ENCODE measurements around the gene ADAMTSL1. TPM values are rescaled to one million over a fixed set of nuclear protein-coding genes. Genes with fewer than 3 reads are reported as not detected.

The ADAMTSL1 gene
- total RNA-seq, 1 experiment from 2014 or later, result not detected

DNA sequence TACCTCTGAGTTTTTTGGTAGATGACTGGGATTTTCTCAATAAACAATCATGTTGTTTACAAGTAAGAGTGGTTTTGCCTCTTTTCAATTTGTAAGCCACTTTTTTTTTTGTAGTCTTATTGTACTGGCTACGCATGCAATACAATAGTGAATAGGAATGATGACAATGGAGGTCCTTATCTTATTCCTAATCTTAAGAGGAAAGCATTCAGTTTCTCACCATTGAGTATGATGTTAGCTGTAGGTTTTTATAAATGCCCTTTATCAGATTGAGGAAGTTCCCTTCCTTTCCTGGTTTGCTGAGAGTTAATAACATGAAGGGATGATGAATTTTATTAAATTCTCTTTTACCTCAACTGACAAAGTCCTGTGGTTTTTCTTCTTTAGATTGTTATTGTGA lies 155.2 kb downstream of the ADAMTSL1 start:
- H3K9me2 ChIP-seq (ENCODE audit: insufficient read depth), result no peaks in the 10 kb centered on the region
- no peaks in the 10 kb centered on the region for H3K36me3 ChIP-seq (ENCODE audit: control insufficient read depth in 1 of 2, insufficient read depth in 2 of 2, low read length in 2 of 2)
- no peak overlapping the region for H2AFZ ChIP-seq (ENCODE audit: low read depth, low read length, poor library complexity, severe bottlenecking)
- H3K9ac ChIP-seq (ENCODE audit: low read length), result no peak overlapping the region
- H3K79me2 ChIP-seq (ENCODE audit: insufficient read depth, low read length), result no peaks in the 10 kb centered on the region
- no peaks in the 10 kb centered on the region for H3K9me3 ChIP-seq (ENCODE audit: control insufficient read depth in 1 of 2, insufficient read depth in 1 of 2, low read depth in 1 of 2, low read length in 2 of 2)
- DNase-seq (ENCODE audit: low read depth, low spot score), result no peak
- no peak for ATAC-seq
- no peak overlapping the region for H3K27ac ChIP-seq (ENCODE audit: low read depth, low read length)
- H3K4me3 ChIP-seq (replicated peaks in 1 of 2; ENCODE audit: low read depth in 1 of 2, low read length in 2 of 2), result no peak overlapping the region
- H3K4me1 ChIP-seq (ENCODE audit: control insufficient read depth in 1 of 2, insufficient read depth in 2 of 2, low read length in 2 of 2), result no peaks in the 10 kb centered on the region
- no peak for TF ChIP-seq ZNF274 (IDR thresholded peaks at IDR 0.05; ENCODE audit: low read depth, low read length)
- TF ChIP-seq EZH2 (IDR thresholded peaks at IDR 0.05), result no peak
- no peak for TF ChIP-seq POLR2A (IDR thresholded peaks at IDR 0.05; ENCODE audit: borderline replicate concordance, extremely low read depth, insufficient read depth, insufficient read length)
- no peak for TF ChIP-seq MAX (IDR thresholded peaks at IDR 0.05)
- TF ChIP-seq CTCF (IDR thresholded peaks at IDR 0.05 in 2 of 3, conservative IDR thresholded peaks at IDR 0.05 in 1 of 3; ENCODE audit: borderline replicate concordance in 1 of 3, insufficient read depth in 1 of 3, low read depth in 2 of 3, low read length in 2 of 3), result no peak
- TF ChIP-seq, protein P1, sequence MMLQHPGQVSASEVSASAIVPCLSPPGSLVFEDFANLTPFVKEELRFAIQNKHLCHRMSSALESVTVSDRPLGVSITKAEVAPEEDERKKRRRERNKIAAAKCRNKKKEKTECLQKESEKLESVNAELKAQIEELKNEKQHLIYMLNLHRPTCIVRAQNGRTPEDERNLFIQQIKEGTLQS (IDR thresholded peaks at IDR 0.05), result no peak
- ChIA-PET CTCF (no interaction called here), POLR2A (no interaction called here), RAD21 (ENCODE audit: low non-redundant PET in 1 of 2, low total read pairs in 2 of 2, uncharacterized antibody in 2 of 2, unreplicated experiment in 2 of 2) (no interaction called here)
- no peaks in the 10 kb centered on the region for H3K27me3 ChIP-seq (ENCODE audit: insufficient read depth, low read length)
- no peaks in the 10 kb centered on the region for H4K20me1 ChIP-seq (ENCODE audit: insufficient read depth)
- intact Hi-C loops (cut with micrococcal nuclease), result no loop called here
- BruUV-seq (replicated peaks), result no TSS peak
- H3K4me2 ChIP-seq (ENCODE audit: low read length), result no peak overlapping the region

DNA sequence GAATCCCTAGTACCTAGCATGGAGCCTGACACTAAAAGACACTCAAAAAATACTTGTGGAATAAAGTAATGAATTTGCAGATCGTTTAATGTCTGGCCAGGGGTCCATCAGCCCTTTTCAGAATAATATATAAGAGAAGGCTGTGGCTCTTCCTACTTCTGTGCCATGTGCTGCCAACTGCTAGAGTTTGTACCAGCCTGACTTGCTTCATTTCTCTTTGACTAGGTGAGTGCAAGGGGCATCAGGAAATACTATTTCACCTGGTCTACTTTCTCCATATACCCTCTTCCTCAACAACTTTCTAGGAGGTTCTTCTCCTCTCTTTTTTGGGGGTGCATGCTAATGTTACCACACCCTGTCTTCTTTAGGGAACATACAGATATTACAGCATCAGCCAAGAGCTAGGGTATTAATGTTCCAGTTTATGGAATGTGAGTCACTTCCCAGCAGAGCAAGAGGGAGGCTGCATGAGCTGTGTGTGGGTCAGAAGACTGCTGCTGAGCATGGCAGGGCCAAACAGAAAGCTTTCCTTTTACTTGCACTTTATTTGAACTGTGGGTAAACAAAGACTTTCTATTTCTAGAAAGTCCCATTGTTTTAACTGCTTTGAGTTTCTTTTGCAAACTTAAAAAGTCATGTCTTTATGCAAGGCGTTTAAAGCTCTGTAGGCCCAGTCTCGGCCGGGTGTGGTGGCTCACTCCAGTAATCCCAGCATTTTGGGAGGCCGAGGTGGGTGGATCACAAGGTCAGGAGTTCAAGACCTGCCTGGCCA lies 158.9 kb downstream of the ADAMTSL1 start:
- BruUV-seq (replicated peaks), result no TSS peak
- RAD21 ChIA-PET (ENCODE audit: low non-redundant PET in 1 of 2, low total read pairs in 2 of 2, uncharacterized antibody in 2 of 2, unreplicated experiment in 2 of 2), result no interaction called here
- H2AFZ ChIP-seq (ENCODE audit: low read depth, low read length, poor library complexity, severe bottlenecking), result no peak overlapping the region
- POLR2A ChIA-PET, result no interaction called here
- H3K4me1 ChIP-seq (ENCODE audit: control insufficient read depth in 1 of 2, insufficient read depth in 2 of 2, low read length in 2 of 2), result no peaks in the 10 kb centered on the region
- H3K27me3 ChIP-seq (ENCODE audit: insufficient read depth, low read length), result no peaks in the 10 kb centered on the region
- DNase-seq (ENCODE audit: low read depth, low spot score) (no peak), ATAC-seq (no peak)
- no peaks in the 10 kb centered on the region for H3K79me2 ChIP-seq (ENCODE audit: insufficient read depth, low read length)
- no peaks in the 10 kb centered on the region; the same call in 1 of the 2 replicates for H3K9me2 ChIP-seq (ENCODE audit: insufficient read depth)
- H3K4me2 ChIP-seq (ENCODE audit: low read length), result no peak overlapping the region
- no peak overlapping the region for H3K9ac ChIP-seq (ENCODE audit: low read length)
- H3K9me3 ChIP-seq (ENCODE audit: control insufficient read depth in 1 of 2, insufficient read depth in 1 of 2, low read depth in 1 of 2, low read length in 2 of 2), result no peaks in the 10 kb centered on the region
- CTCF ChIA-PET, result no interaction called here
- H4K20me1 ChIP-seq (ENCODE audit: insufficient read depth), result no peaks in the 10 kb centered on the region
- H3K27ac ChIP-seq (ENCODE audit: low read depth, low read length), result no peak overlapping the region
- intact Hi-C loops (cut with micrococcal nuclease), result no loop called here
- no peak overlapping the region for H3K4me3 ChIP-seq (replicated peaks in 1 of 2; ENCODE audit: low read depth in 1 of 2, low read length in 2 of 2)
- H3K36me3 ChIP-seq (ENCODE audit: control insufficient read depth in 1 of 2, insufficient read depth in 2 of 2, low read length in 2 of 2), result no peaks in the 10 kb centered on the region
- TF ChIP-seq CTCF (IDR thresholded peaks at IDR 0.05 in 2 of 3, conservative IDR thresholded peaks at IDR 0.05 in 1 of 3; ENCODE audit: borderline replicate concordance in 1 of 3, insufficient read depth in 1 of 3, low read depth in 2 of 3, low read length in 2 of 3) (no peak), ZNF274 (IDR thresholded peaks at IDR 0.05; ENCODE audit: low read depth, low read length) (no peak), TCF7L2 (IDR thresholded peaks at IDR 0.05; ENCODE audit: borderline replicate concordance, extremely low read depth, insufficient read depth, insufficient read length) (no peak), POLR2AphosphoS5 (IDR thresholded peaks at IDR 0.05; ENCODE audit: low read depth, low read length) (no peak), EGR1 (IDR thresholded peaks at IDR 0.05; ENCODE audit: low read depth) (no peak), SP1 (IDR thresholded peaks at IDR 0.05; ENCODE audit: low read depth) (no peak), CBX3 (IDR thresholded peaks at IDR 0.05; ENCODE audit: low read depth) (no peak), POLR2A (IDR thresholded peaks at IDR 0.05; ENCODE audit: borderline replicate concordance, extremely low read depth, insufficient read depth, insufficient read length) (no peak), ELF1 (IDR thresholded peaks at IDR 0.05; ENCODE audit: borderline replicate concordance, low read depth) (no peak), RAD21 (IDR thresholded peaks at IDR 0.05; ENCODE audit: low read depth) (no peak), EZH2phosphoT487 (IDR thresholded peaks at IDR 0.05; ENCODE audit: borderline replicate concordance) (no peak), FOSL1 (IDR thresholded peaks at IDR 0.05; ENCODE audit: low read depth) (no peak)
